ENCODE results near the gene C1orf174.

The C1orf174 gene

DNA sequence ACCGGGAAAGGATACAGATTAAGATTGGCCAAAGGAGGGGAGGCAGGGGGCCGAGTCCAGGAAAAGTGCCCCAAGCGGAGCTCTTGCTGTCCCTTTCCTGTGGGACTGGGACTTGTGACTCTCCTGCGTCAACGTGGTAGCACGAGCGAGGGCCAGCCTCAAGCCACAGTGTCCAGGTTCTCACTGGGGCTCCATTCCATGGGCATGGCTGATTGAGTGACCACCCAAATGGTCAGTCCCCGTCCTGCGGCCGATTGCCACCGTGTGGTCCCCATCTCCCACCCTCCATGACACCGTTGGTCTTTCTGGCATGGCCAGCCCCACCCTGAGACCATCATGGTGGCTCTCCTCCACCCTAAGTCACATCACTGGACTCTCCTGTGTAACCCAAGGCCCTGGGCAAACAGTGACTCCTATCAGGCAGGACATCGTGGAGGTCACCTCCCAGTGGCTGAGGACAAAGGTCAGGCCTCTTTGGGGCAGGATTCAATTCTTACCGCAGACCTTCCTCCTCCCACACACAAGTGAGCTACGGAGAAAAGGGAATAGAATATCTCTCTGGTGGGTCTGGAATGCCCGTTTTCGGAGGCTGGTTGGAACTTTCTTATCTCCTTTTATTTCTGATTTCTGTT is 8.9 kb upstream of the C1orf174 start:
- peaks cover 8% of the 10 kb centered on the region; the same call in 1 of the 2 replicates for H3F3A ChIP-seq (ENCODE audit: insufficient read depth)
- H3K9ac ChIP-seq (ENCODE audit: low read length): peak overlapping the region; percentile 65; the same call in 1 of the 2 replicates
- H3K27me3 ChIP-seq (ENCODE audit: low read length): no peaks in the 10 kb centered on the region
- peak overlapping the region; percentile 75 for H3K4me2 ChIP-seq (ENCODE audit: low read depth, low read length, poor library complexity, severe bottlenecking)
- H3K9me3 ChIP-seq (ENCODE audit: insufficient read depth, low read length): no peaks in the 10 kb centered on the region
- TF ChIP-seq, protein P1, sequence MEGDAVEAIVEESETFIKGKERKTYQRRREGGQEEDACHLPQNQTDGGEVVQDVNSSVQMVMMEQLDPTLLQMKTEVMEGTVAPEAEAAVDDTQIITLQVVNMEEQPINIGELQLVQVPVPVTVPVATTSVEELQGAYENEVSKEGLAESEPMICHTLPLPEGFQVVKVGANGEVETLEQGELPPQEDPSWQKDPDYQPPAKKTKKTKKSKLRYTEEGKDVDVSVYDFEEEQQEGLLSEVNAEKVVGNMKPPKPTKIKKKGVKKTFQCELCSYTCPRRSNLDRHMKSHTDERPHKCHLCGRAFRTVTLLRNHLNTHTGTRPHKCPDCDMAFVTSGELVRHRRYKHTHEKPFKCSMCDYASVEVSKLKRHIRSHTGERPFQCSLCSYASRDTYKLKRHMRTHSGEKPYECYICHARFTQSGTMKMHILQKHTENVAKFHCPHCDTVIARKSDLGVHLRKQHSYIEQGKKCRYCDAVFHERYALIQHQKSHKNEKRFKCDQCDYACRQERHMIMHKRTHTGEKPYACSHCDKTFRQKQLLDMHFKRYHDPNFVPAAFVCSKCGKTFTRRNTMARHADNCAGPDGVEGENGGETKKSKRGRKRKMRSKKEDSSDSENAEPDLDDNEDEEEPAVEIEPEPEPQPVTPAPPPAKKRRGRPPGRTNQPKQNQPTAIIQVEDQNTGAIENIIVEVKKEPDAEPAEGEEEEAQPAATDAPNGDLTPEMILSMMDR (IDR thresholded peaks at IDR 0.05; ENCODE audit: insufficient read depth, low read length, poor library complexity, severe bottlenecking): no peak
- TF ChIP-seq EZH2phosphoT487 (conservative IDR thresholded peaks at IDR 0.05; ENCODE audit: low read length): no peak
- no peaks in the 10 kb centered on the region for H4K20me1 ChIP-seq (ENCODE audit: low read depth, low read length)
- H3K27ac ChIP-seq (ENCODE audit: low read depth, low read length): peak overlapping the region; percentile 99
- no peaks in the 10 kb centered on the region for H3K79me2 ChIP-seq (ENCODE audit: insufficient read depth, low read length)
- H2AFZ ChIP-seq (ENCODE audit: low read depth, low read length, severe bottlenecking): no peak overlapping the region
- no peaks in the 10 kb centered on the region for H3K36me3 ChIP-seq (ENCODE audit: low read length)
- peak overlapping the region; percentile 34 for H3K4me3 ChIP-seq (ENCODE audit: insufficient read depth, low read length, poor library complexity, severe bottlenecking)
- no peaks in the 10 kb centered on the region for H3K9me2 ChIP-seq (replicated peaks; ENCODE audit: insufficient read depth, low read length)

DNA sequence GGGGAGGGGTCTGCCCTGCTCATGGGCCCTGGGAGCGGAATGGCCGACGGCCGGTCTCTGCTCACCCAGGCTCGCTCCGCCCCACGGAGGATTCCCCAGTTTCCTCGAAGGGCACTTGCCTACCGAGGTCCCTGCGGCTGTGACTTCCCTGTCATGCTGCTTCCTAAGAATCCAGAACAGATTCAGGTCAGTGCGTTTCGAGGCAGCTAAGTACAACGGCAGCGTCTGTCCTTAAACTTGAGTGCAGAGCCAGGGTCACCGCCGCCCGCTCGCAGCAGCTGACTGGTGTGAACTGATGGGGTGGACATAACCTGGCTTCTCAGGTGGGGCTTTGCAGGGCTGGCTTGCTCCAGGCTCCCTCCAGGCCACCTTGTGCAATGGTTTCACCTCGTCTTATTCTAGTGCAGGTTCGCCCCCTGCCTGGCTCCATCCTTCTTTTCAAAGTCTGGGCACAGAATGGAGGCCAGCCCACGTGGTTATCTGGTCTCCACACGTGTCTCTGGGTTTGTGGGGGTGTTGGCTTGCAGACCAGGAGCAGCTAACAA is 7.6 kb upstream of the C1orf174 start:
- no peaks in the 10 kb centered on the region for H3K9me2 ChIP-seq (replicated peaks; ENCODE audit: insufficient read depth, low read length)
- H3K36me3 ChIP-seq (ENCODE audit: low read length): no peaks in the 10 kb centered on the region
- TF ChIP-seq, protein P1 (IDR thresholded peaks at IDR 0.05; ENCODE audit: insufficient read depth, low read length, poor library complexity, severe bottlenecking): no peak
- no peak for TF ChIP-seq EZH2phosphoT487 (conservative IDR thresholded peaks at IDR 0.05; ENCODE audit: low read length)
- H3K27ac ChIP-seq (ENCODE audit: low read depth, low read length): no peak overlapping the region
- no peak overlapping the region for H2AFZ ChIP-seq (ENCODE audit: low read depth, low read length, severe bottlenecking)
- no peaks in the 10 kb centered on the region for H3K27me3 ChIP-seq (ENCODE audit: low read length)
- no peaks in the 10 kb centered on the region for H3K9me3 ChIP-seq (ENCODE audit: insufficient read depth, low read length)
- peaks cover 11% of the 10 kb centered on the region; the same call in 1 of the 2 replicates for H3F3A ChIP-seq (ENCODE audit: insufficient read depth)
- no peaks in the 10 kb centered on the region for H3K79me2 ChIP-seq (ENCODE audit: insufficient read depth, low read length)
- H3K9ac ChIP-seq (ENCODE audit: low read length): no peak overlapping the region
- H4K20me1 ChIP-seq (ENCODE audit: low read depth, low read length): no peaks in the 10 kb centered on the region
- no peak overlapping the region for H3K4me2 ChIP-seq (ENCODE audit: low read depth, low read length, poor library complexity, severe bottlenecking)
- H3K4me3 ChIP-seq (ENCODE audit: insufficient read depth, low read length, poor library complexity, severe bottlenecking): no peak overlapping the region

DNA sequence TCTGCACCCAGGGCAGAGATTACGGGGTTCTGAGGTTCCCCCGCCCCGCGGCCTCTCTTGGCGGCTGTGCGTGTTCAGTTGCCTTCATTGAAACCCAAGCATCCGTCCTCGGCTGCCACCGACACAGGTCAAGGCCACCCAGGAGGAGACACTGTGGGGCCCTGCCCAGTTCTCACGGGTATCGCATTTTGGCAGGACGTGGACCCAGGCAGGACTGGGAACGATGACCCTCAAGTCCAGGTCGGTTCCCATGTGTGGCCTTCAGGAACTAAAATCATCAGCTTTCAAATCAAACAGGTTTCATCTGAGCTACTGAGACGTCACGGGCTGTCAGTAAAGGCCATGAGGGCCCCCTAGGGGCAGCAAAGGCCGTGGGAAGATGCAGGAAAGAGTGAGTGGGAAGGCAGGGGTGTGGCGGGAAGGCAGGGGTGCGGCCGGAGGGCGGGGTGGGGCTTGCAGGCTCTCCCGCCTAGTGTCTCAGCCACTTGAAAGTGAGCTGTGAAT is 7.0 kb upstream of the C1orf174 start:
- H3K9me3 ChIP-seq (ENCODE audit: insufficient read depth, low read length): no peaks in the 10 kb centered on the region
- no peak overlapping the region for H2AFZ ChIP-seq (ENCODE audit: low read depth, low read length, severe bottlenecking)
- H3K4me2 ChIP-seq (ENCODE audit: low read depth, low read length, poor library complexity, severe bottlenecking): no peak overlapping the region
- peaks cover 17% of the 10 kb centered on the region; the same call in 1 of the 2 replicates for H3F3A ChIP-seq (ENCODE audit: insufficient read depth)
- H3K36me3 ChIP-seq (ENCODE audit: low read length): no peaks in the 10 kb centered on the region
- no peaks in the 10 kb centered on the region for H3K27me3 ChIP-seq (ENCODE audit: low read length)
- no peaks in the 10 kb centered on the region for H4K20me1 ChIP-seq (ENCODE audit: low read depth, low read length)
- H3K9ac ChIP-seq (ENCODE audit: low read length): no peak overlapping the region
- H3K4me3 ChIP-seq (ENCODE audit: insufficient read depth, low read length, poor library complexity, severe bottlenecking): no peak overlapping the region
- no peaks in the 10 kb centered on the region for H3K79me2 ChIP-seq (ENCODE audit: insufficient read depth, low read length)
- no peak overlapping the region for H3K27ac ChIP-seq (ENCODE audit: low read depth, low read length)
- TF ChIP-seq EZH2phosphoT487 (conservative IDR thresholded peaks at IDR 0.05; ENCODE audit: low read length): no peak
- TF ChIP-seq, protein P1 (IDR thresholded peaks at IDR 0.05; ENCODE audit: insufficient read depth, low read length, poor library complexity, severe bottlenecking): no peak
- no peaks in the 10 kb centered on the region for H3K9me2 ChIP-seq (replicated peaks; ENCODE audit: insufficient read depth, low read length)
